HCT116 (cell line): Measurements from ENCODE around the gene ATP6V0A1. TPM values are rescaled to one million over a fixed set of nuclear protein-coding genes. Genes with fewer than 3 reads are reported as not detected.

Experiments used
- ATAC-seq: fragments of 200-7000 bp; cut with Tn5 transposase; 2 replicates; pipeline ENCODE4 v1.9.1; 2020; ENCODE audit warnings: mild to moderate bottlenecking, moderate library complexity
- BruUV-seq: library from RNA; stranded (reverse); fragments of 400-500 nt; replicated peaks from 2 replicates; lab custom pipeline; 2021; lab: Mats Ljungman, UMichigan
- CTCF ChIA-PET: fragments of 300-600 bp; sonication (Branson Sonifier 250); formaldehyde crosslinking; loops from one replicate; lab custom pipeline; 2021; ENCODE audit warnings: antibody characterized with exemption; lab: Charles Lee
- POLR2A ChIA-PET: fragments of 300-600, 350-600 bp; sonication (Branson Sonifier 250); formaldehyde crosslinking; loops from one replicate; lab custom pipeline; 2021; ENCODE audit warnings: antibody characterized with exemption; lab: Charles Lee
- RAD21 ChIA-PET, 2 experiments: fragments of 300-600 bp; sonication (Branson Sonifier 250); formaldehyde crosslinking; loops; one replicate each; lab custom pipeline; 2023; ENCODE audit warnings: low total read pairs in 2 of 2; ENCODE audit not compliant: uncharacterized antibody in 2 of 2, unreplicated experiment in 2 of 2, low non-redundant PET in 1 of 2; lab: Charles Lee
- DNase-seq: peaks from one replicate; pipeline ENCODE4 v3.0.0-alpha.2; 2010; ENCODE audit warnings: low read depth, low spot score
- H2AFZ ChIP-seq: fragments of 200-600 bp; shearing (Covaris generic), sonication (generic); 2 replicates; pipeline ENCODE4 v1.6.1; 2017; ENCODE audit warnings: low read depth, mixed run types, mixed read lengths, antibody characterized with exemption, low read length; ENCODE audit not compliant: poor library complexity, severe bottlenecking
- H3K27ac ChIP-seq: 2 replicates; pipeline ENCODE4 v1.5.1; 2012; ENCODE audit warnings: low read depth, low read length
- H3K27me3 ChIP-seq: fragments of 200-600 bp; sonication (generic); 2 replicates; pipeline ENCODE4 v1.6.1; 2016; ENCODE audit warnings: mixed run types, low read length, mixed read lengths; ENCODE audit not compliant: insufficient read depth
- H3K36me3 ChIP-seq, 2 experiments: fragments of 200-500 bp in 1 of 2; fragments of 200-600 bp in 1 of 2; sonication (Bioruptor generic) in 1 of 2; sonication (generic) in 1 of 2; 2 replicates each; pipeline versions ENCODE4 v1.5.1 to v1.6.1; 2014 to 2016; ENCODE audit warnings: low read length in 2 of 2, inconsistent platforms in 1 of 2, mixed read lengths in 1 of 2, mixed run types in 1 of 2; ENCODE audit not compliant: insufficient read depth in 2 of 2, control insufficient read depth in 1 of 2
- H3K4me1 ChIP-seq, 2 experiments: fragments of 200-600 bp in 1 of 2; sonication (generic) in 1 of 2; 2 replicates each; pipeline versions ENCODE4 v1.5.1 to v1.6.1; 2012 to 2017; ENCODE audit warnings: low read length in 2 of 2, inconsistent platforms in 1 of 2, mild to moderate bottlenecking in 1 of 2, mixed read lengths in 1 of 2, mixed run types in 1 of 2, moderate library complexity in 1 of 2; ENCODE audit not compliant: insufficient read depth in 2 of 2, control insufficient read depth in 1 of 2
- H3K4me2 ChIP-seq: fragments of 200-600 bp; sonication (generic); 2 replicates; pipeline ENCODE4 v1.6.1; 2017; ENCODE audit warnings: mixed run types, low read length, mixed read lengths
- H3K4me3 ChIP-seq, 2 experiments: fragments of 200-600 bp in 1 of 2; sonication (generic) in 1 of 2; replicated peaks in 1 of 2; 2 replicates each; pipeline ENCODE4 v1.5.1; 2011 to 2016; ENCODE audit warnings: low read length in 2 of 2, control low read depth in 1 of 2, low read depth in 1 of 2, mild to moderate bottlenecking in 1 of 2, mixed read lengths in 1 of 2, mixed run types in 1 of 2
- H3K79me2 ChIP-seq: fragments of 200-600 bp; sonication (generic); 2 replicates; pipeline ENCODE4 v1.6.1; 2017; ENCODE audit warnings: mild to moderate bottlenecking, mixed run types, low read length, moderate library complexity, mixed read lengths; ENCODE audit not compliant: insufficient read depth
- H3K9ac ChIP-seq: fragments of 200-600 bp; sonication (generic); 2 replicates; pipeline ENCODE4 v1.6.1; 2016; ENCODE audit warnings: low read length, mixed read lengths
- H3K9me2 ChIP-seq: fragments of 200-600 bp; sonication (generic), shearing (Covaris generic); 2 replicates; pipeline ENCODE4 v1.6.1; 2017; ENCODE audit warnings: mixed run types, mild to moderate bottlenecking, moderate library complexity; ENCODE audit not compliant: insufficient read depth
- H3K9me3 ChIP-seq, 2 experiments: fragments of 200-500 bp in 1 of 2; fragments of 200-600 bp in 1 of 2; sonication (Bioruptor generic) in 1 of 2; sonication (generic) in 1 of 2; 2 replicates each; pipeline ENCODE4 v1.6.1; 2014 to 2017; ENCODE audit warnings: low read length in 2 of 2, mixed read lengths in 2 of 2, inconsistent platforms in 1 of 2, low read depth in 1 of 2, mild to moderate bottlenecking in 1 of 2, mixed run types in 1 of 2, moderate library complexity in 1 of 2; ENCODE audit not compliant: control insufficient read depth in 1 of 2, insufficient read depth in 1 of 2
- H4K20me1 ChIP-seq: fragments of 200-600 bp; sonication (generic), shearing (Covaris generic); 2 replicates; pipeline ENCODE4 v1.6.1; 2017; ENCODE audit warnings: mixed run types, mild to moderate bottlenecking, moderate library complexity; ENCODE audit not compliant: insufficient read depth
- CBX3 ChIP-seq: IDR thresholded peaks from 2 replicates; pipeline ENCODE4 v1.6.1; 2012; ENCODE audit warnings: low read depth
- EGR1 ChIP-seq: IDR thresholded peaks from 2 replicates; pipeline ENCODE4 v1.6.1; 2012; ENCODE audit warnings: low read depth
- EZH2 ChIP-seq: fragments of 200-600 bp; sonication (generic); IDR thresholded peaks from 2 replicates; pipeline ENCODE4 v1.6.1; 2017; ENCODE audit warnings: antibody characterized with exemption, mixed run types
- EZH2phosphoT487 ChIP-seq: fragments of 200-600 bp; IDR thresholded peaks from 2 replicates; pipeline ENCODE4 v1.6.1; 2018; ENCODE audit warnings: antibody characterized with exemption, borderline replicate concordance
- FOSL1 ChIP-seq: IDR thresholded peaks from 2 replicates; pipeline ENCODE4 v1.6.1; 2012; ENCODE audit warnings: low read depth
- JUND ChIP-seq: IDR thresholded peaks from 2 replicates; pipeline ENCODE4 v1.6.1; 2012
- POLR2A ChIP-seq: IDR thresholded peaks from 2 replicates; pipeline ENCODE4 v1.7.0; 2011; ENCODE audit warnings: borderline replicate concordance; ENCODE audit not compliant: insufficient read depth, insufficient read length; ENCODE audit errors: extremely low read depth
- POLR2AphosphoS5 ChIP-seq: IDR thresholded peaks from 2 replicates; pipeline ENCODE4 v1.6.1; 2011; ENCODE audit warnings: mild to moderate bottlenecking, low read depth, low read length, moderate library complexity
- REST ChIP-seq: IDR thresholded peaks from 2 replicates; pipeline ENCODE4 v1.6.1; 2012; ENCODE audit warnings: low read depth
- SP1 ChIP-seq: IDR thresholded peaks from 2 replicates; pipeline ENCODE4 v1.6.1; 2012; ENCODE audit warnings: low read depth
- SRF ChIP-seq: IDR thresholded peaks from 2 replicates; pipeline ENCODE4 v1.6.1; 2012; ENCODE audit warnings: low read depth
- TCF7L2 ChIP-seq: IDR thresholded peaks from 2 replicates; pipeline ENCODE4 v1.7.0; 2011; ENCODE audit warnings: borderline replicate concordance, inconsistent platforms; ENCODE audit not compliant: insufficient read depth, insufficient read length; ENCODE audit errors: extremely low read depth
- ZFX ChIP-seq: fragments of 450-650 bp; IDR thresholded peaks from 2 replicates; pipeline ENCODE4 v1.6.1; 2017
- intact Hi-C: fragments of 100-400 bp; cut with micrococcal nuclease; formaldehyde crosslinking; loops from 2 replicates; pipeline ENCODE4 v1.10.0; 2022
- total RNA-seq: library from RNA; stranded (reverse); gene quantifications from one replicate; pipeline ENCODE4 v1.2.1, GENCODE V29; 2021; ENCODE audit not compliant: unreplicated experiment
- TF ChIP-seq, protein P1 (sequence below): IDR thresholded peaks from 2 replicates; pipeline ENCODE4 v1.6.1; 2012
- TF ChIP-seq, protein P2 (sequence below): IDR thresholded peaks from 2 replicates; pipeline ENCODE4 v1.6.1; 2012
- TF ChIP-seq, protein P3 (sequence below): IDR thresholded peaks from 2 replicates; pipeline ENCODE4 v1.6.1; 2011; ENCODE audit warnings: mild to moderate bottlenecking, low read length, moderate library complexity; ENCODE audit not compliant: insufficient replicate concordance; ENCODE audit errors: extremely low read depth

Gene ATP6V0A1
- total RNA-seq, 1 experiment from 2014 or later = 65.2 TPM

DNA sequence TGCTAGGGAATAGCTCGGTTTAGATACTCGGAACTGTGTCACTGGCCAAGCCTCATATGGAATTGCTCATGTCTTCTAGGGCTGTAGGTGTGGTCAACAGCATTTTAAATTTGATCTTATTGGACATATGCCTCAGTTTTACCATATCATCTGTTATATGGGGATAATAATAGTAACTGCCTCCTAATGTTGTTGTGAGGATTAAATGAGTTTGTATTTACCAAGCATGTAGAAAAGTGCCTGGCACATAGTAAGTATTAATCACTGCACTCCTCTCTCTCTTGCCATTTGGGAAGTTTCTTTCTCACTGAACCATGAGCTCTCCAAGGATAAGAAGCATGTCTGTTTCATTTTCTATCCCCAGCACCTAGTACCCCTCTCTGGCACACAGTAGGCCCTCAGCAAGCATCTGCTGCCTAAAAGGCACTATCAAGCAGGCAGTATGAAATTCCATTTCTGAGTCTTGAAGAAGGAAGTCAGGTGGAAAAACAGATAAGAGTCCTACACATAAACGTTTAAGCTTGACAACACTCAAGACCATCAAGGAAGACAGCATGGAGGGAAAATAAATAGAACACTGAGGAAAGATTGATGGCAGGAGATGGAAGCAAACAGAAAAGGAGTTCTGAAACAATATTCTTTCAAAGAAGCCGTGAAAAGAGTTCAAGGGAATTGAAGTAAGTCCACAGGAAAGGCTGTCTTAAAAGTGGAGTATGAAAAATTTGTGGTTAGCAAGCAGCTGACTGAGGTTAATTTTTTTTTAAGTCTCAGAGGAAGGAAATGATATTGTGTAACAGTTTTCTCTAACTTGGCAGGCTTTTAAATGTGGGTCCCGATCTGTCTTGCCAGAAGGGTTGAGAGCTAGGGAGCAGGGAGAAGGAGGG, 2.2 kb upstream of the ATP6V0A1 start:
- RAD21 ChIA-PET = no interaction called here
- TF ChIP-seq POLR2AphosphoS5 (no peak), ZFX (no peak), CBX3 (no peak), REST (no peak), EZH2phosphoT487 (no peak), SP1 (no peak), EZH2 (no peak), POLR2A (no peak), EGR1 (no peak), FOSL1 (no peak), JUND (no peak), SRF (no peak), TCF7L2 (no peak)
- TF ChIP-seq, protein P1, sequence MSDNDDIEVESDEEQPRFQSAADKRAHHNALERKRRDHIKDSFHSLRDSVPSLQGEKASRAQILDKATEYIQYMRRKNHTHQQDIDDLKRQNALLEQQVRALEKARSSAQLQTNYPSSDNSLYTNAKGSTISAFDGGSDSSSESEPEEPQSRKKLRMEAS = no peak
- TF ChIP-seq, protein P2, sequence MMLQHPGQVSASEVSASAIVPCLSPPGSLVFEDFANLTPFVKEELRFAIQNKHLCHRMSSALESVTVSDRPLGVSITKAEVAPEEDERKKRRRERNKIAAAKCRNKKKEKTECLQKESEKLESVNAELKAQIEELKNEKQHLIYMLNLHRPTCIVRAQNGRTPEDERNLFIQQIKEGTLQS = no peak
- TF ChIP-seq, protein P3, sequence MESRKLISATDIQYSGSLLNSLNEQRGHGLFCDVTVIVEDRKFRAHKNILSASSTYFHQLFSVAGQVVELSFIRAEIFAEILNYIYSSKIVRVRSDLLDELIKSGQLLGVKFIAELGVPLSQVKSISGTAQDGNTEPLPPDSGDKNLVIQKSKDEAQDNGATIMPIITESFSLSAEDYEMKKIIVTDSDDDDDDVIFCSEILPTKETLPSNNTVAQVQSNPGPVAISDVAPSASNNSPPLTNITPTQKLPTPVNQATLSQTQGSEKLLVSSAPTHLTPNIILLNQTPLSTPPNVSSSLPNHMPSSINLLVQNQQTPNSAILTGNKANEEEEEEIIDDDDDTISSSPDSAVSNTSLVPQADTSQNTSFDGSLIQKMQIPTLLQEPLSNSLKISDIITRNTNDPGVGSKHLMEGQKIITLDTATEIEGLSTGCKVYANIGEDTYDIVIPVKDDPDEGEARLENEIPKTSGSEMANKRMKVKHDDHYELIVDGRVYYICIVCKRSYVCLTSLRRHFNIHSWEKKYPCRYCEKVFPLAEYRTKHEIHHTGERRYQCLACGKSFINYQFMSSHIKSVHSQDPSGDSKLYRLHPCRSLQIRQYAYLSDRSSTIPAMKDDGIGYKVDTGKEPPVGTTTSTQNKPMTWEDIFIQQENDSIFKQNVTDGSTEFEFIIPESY = no peak
- Histone ChIP-seq H3K27ac (no peak overlapping the region), H3K4me2 (no peak overlapping the region), H2AFZ (no peak overlapping the region), H3K9me2 (no peaks in the 10 kb centered on the region), H4K20me1 (no peaks in the 10 kb centered on the region), H3K4me3 (no peak overlapping the region), H3K9me3 (no peaks in the 10 kb centered on the region), H3K36me3 (peaks cover 4 to 6% of the 10 kb centered on the region in 2 experiments; a peak in 2 of 4 replicates), H3K4me1 (peaks cover 13 to 25% of the 10 kb centered on the region in 2 experiments), H3K79me2 (peaks cover 25% of the 10 kb centered on the region), H3K9ac (no peak overlapping the region), H3K27me3 (no peaks in the 10 kb centered on the region)
- DNase-seq (no peak), ATAC-seq (no peak)
- BruUV-seq = no TSS peak
- intact Hi-C loops = no loop called here
- POLR2A ChIA-PET = no interaction called here
- CTCF ChIA-PET = interaction anchor here (0.8 to 1.2 kb wide), 2 partner anchors 28 to 61 kb away, joined by 3 read pairs; no protein-coding TSS in a partner anchor
